GM12878 (cell line): Measurements from ENCODE around the gene ACADM. TPM values are rescaled to one million over a fixed set of nuclear protein-coding genes. Genes with fewer than 3 reads are reported as not detected.
"Not testable (repeated sequence)": the region's sequence is repeated elsewhere in the genome, so short reads cannot be mapped to it uniquely, and the experiment has no call there.

Experiments
- ATAC-seq: fragments of 200-7000 bp; cut with Tn5 transposase; 3 replicates; pipeline ENCODE4 v1.9.1; 2020; ENCODE audit warnings: mild to moderate bottlenecking, moderate library complexity
- BruUV-seq: library from RNA; stranded (reverse); fragments of 400-500 nt; replicated peaks from 2 replicates; lab custom pipeline; 2021; lab: Mats Ljungman, UMichigan
- CTCF ChIA-PET: fragments of 300-600 bp; sonication (Branson Sonifier 250); formaldehyde crosslinking; extraction: SDS; loops from one replicate; lab custom pipeline; 2021; ENCODE audit warnings: inconsistent platforms; lab: Yijun Ruan, JAX
- POLR2A ChIA-PET: fragments of 350-600 bp; formaldehyde crosslinking; extraction: SDS; loops from one replicate; lab custom pipeline; 2021; ENCODE audit warnings: inconsistent platforms; lab: Charles Lee
- RAD21 ChIA-PET: fragments of 300-600 bp; sonication (Branson Sonifier 250); formaldehyde crosslinking; loops from one replicate; lab custom pipeline; 2023; ENCODE audit warnings: antibody characterized with exemption; ENCODE audit not compliant: unreplicated experiment; lab: Charles Lee
- SMC1A ChIA-PET: fragments of 300-600 bp; sonication (Branson Sonifier 250); formaldehyde crosslinking; loops from one replicate; lab custom pipeline; 2023; ENCODE audit not compliant: unreplicated experiment, uncharacterized antibody; lab: Charles Lee
- DNase-seq: peaks from one replicate; pipeline ENCODE4 v3.0.0-alpha.2; 2011; ENCODE audit warnings: low read depth, low spot score
- FAIRE-seq: peaks from 3 replicates; lab custom pipeline; 2011; peaks lifted over from hg19 to GRCh38; lab: Jason Lieb, UNC
- H2AFZ ChIP-seq: 2 replicates; pipeline ENCODE4 v1.6.0; 2011; ENCODE audit warnings: low read depth, low read length, control low read depth; ENCODE audit not compliant: control insufficient read depth
- H3K27ac ChIP-seq: 2 replicates; pipeline ENCODE4 v1.5.1; 2011; ENCODE audit warnings: control low read depth; ENCODE audit not compliant: control insufficient read depth, insufficient read depth
- H3K27me3 ChIP-seq, 2 experiments: replicated peaks in 1 of 2; 2 replicates each; pipeline versions ENCODE4 v1.6.0 to v1.6.1; 2011; ENCODE audit warnings: low read length in 1 of 2; ENCODE audit not compliant: control insufficient read depth in 2 of 2, insufficient read depth in 2 of 2
- H3K36me3 ChIP-seq, 2 experiments: 2 replicates each; pipeline ENCODE4 v1.5.1; 2011; ENCODE audit warnings: low read length in 1 of 2; ENCODE audit not compliant: control insufficient read depth in 2 of 2, insufficient read depth in 2 of 2
- H3K4me1 ChIP-seq: 2 replicates; pipeline ENCODE4 v1.6.1; 2011; ENCODE audit warnings: mild to moderate bottlenecking, low read length, moderate library complexity, mixed read lengths; ENCODE audit not compliant: control insufficient read depth, insufficient read depth
- H3K4me2 ChIP-seq: 2 replicates; pipeline ENCODE4 v1.6.0; 2011; ENCODE audit warnings: control low read depth; ENCODE audit not compliant: control insufficient read depth, insufficient read depth
- H3K4me3 ChIP-seq: fragments of 200-600 bp; sonication (generic); 2 replicates; pipeline ENCODE4 v1.5.1; 2016
- H3K79me2 ChIP-seq: 2 replicates; pipeline ENCODE4 v1.6.0; 2011; ENCODE audit warnings: low read length; ENCODE audit not compliant: control insufficient read depth, insufficient read depth
- H3K9ac ChIP-seq: 2 replicates; pipeline ENCODE4 v1.8.0; 2011; ENCODE audit warnings: low read length, control low read depth, mixed read lengths; ENCODE audit not compliant: control insufficient read depth, insufficient read depth
- H3K9me3 ChIP-seq: replicated peaks from 3 replicates; pipeline ENCODE4 v1.5.1; 2011; ENCODE audit warnings: mild to moderate bottlenecking, low read length; ENCODE audit not compliant: control insufficient read depth, insufficient read depth
- H4K20me1 ChIP-seq: 2 replicates; pipeline ENCODE4 v1.6.0; 2011; ENCODE audit not compliant: control insufficient read depth, insufficient read depth
- BHLHE40 ChIP-seq, 2 experiments: fragments of 450-650 bp in 1 of 2; IDR thresholded peaks; 2 replicates each; pipeline ENCODE4 v1.6.1; 2011 to 2017; ENCODE audit warnings: low read depth in 2 of 2, borderline replicate concordance in 1 of 2, improper control_type of control experiment in 1 of 2, low read length in 1 of 2, mild to moderate bottlenecking in 1 of 2
- IRF5 ChIP-seq: fragments of 450-650 bp; IDR thresholded peaks from 2 replicates; pipeline ENCODE4 v1.6.1; 2017; ENCODE audit warnings: borderline replicate concordance
- NFXL1 ChIP-seq: fragments of 450-650 bp; IDR thresholded peaks from 2 replicates; pipeline ENCODE4 v1.6.1; 2017; ENCODE audit warnings: antibody characterized with exemption, mild to moderate bottlenecking, borderline replicate concordance
- NR2C1 ChIP-seq: fragments of 450-650 bp; IDR thresholded peaks from 2 replicates; pipeline ENCODE4 v1.6.1; 2017; ENCODE audit warnings: antibody characterized with exemption, mild to moderate bottlenecking, moderate library complexity
- ZNF217 ChIP-seq: fragments of 450-650 bp; IDR thresholded peaks from 2 replicates; pipeline ENCODE4 v1.6.1; 2017; ENCODE audit warnings: antibody characterized with exemption, mild to moderate bottlenecking
- ZNF274 ChIP-seq: IDR thresholded peaks from one replicate; pipeline ENCODE4 v1.8.0; 2011; ENCODE audit not compliant: insufficient read length, insufficient read depth
- WGBS: methylation state at CpG from one replicate; pipeline ENCODE4 v1.1.6; 2016; ENCODE audit warnings: low lambda C conversion rate; ENCODE audit not compliant: insufficient replicate concordance, insufficient coverage; ENCODE audit errors: missing lambda C conversion rate; 5-methylcytosine and 5-hydroxymethylcytosine counted together
- in situ Hi-C: fragments of 300-500 bp; cut with MboI; formaldehyde crosslinking; loops from 9 replicates; pipeline ENCODE4 v1.14.3; 2018; ENCODE audit warnings: mixed read lengths
- intact Hi-C: fragments of 100-400 bp; cut with micrococcal nuclease; formaldehyde crosslinking; loops from one replicate; pipeline ENCODE4 v1.14.2; 2022; ENCODE audit not compliant: unreplicated experiment
- polyA plus RNA-seq, 11 experiments: library from polyadenylated mRNA; depleted of rRNA in 4 of 11; unstranded in 6 of 11; stranded (reverse) in 5 of 11; fragments of >200 nt; fragmentation: Nextera tagmentation in 4 of 11; fragmentation: Illumina TruSeq in 1 of 11; extraction: Ambion mirVana in 4 of 11; extraction: Trizol in 1 of 11; gene quantifications; 1 replicate in 1 of 11; 2 replicates in 10 of 11; pipeline versions ENCODE4 v1.2.1 to v1.2.3, GENCODE V29; 2011 to 2016; ENCODE audit warnings: inconsistent platforms in 2 of 11, missing spikeins in 2 of 11, low read depth in 1 of 11
- total RNA-seq, 4 experiments: library from RNA; depleted of rRNA in 3 of 4; stranded (reverse); fragments of >200 nt in 3 of 4; fragmentation: Illumina TruSeq in 1 of 4; extraction: Trizol in 1 of 4; gene quantifications; 2 replicates each; pipeline versions ENCODE4 v1.2.1 to v1.2.3, GENCODE V29; 2013 to 2021

The ACADM gene
- total and polyA plus RNA-seq, 10 of the 15 experiments (the other 5 are each of a cell fraction or from before 2014, with no cell fraction given): 119 to 245 (median 204) TPM

- Histone ChIP-seq H3K36me3 (peaks cover 4 to 27% of the 10 kb centered on the region in 2 experiments), H3K27ac (no peak overlapping the region), H4K20me1 (peaks cover 3% of the 10 kb centered on the region; the same call in 1 of the 2 replicates), H2AFZ (no peak overlapping the region), H3K27me3 (no peaks in the 10 kb centered on the region), H3K9ac (no peak overlapping the region), H3K4me3 (no peak overlapping the region), H3K4me2 (no peak overlapping the region), H3K9me3 (no peaks in the 10 kb centered on the region), H3K4me1 (no peaks in the 10 kb centered on the region), H3K79me2 (peaks cover 9% of the 10 kb centered on the region)
- no TSS peak for BruUV-seq
- ATAC-seq (no peak), DNase-seq (no peak), FAIRE-seq (no peak)
- ChIA-PET CTCF (interaction anchor here (0.6 kb wide), 1 partner anchor 24 kb away, joined by 3 read pairs; no protein-coding TSS in a partner anchor), POLR2A (interaction anchor here (0.6 kb wide), 1 partner anchor 71 kb away, joined by 8 read pairs; no protein-coding TSS in a partner anchor), SMC1A (no interaction called here), RAD21 (no interaction called here)
- 88% methylated on average over 13 of the region's 13 CpGs for WGBS
- intact Hi-C loops: no loop called here
- TF ChIP-seq BHLHE40 (IDR thresholded peaks at IDR 0.05; ENCODE audit: borderline replicate concordance in 1 of 2, low read depth in 2 of 2, low read length in 1 of 2) (0 out of 4 replicates have a peak, but pooled peaks of 1 of the 2 experiments have one; percentile 16), NFXL1 (no peak), ZNF217 (no peak), ZNF274 (no peak), NR2C1 (no peak), IRF5 (no peak)
- in situ Hi-C loops: no loop called here
Measured at GRCh38 chr1:75797606-75798216, 73.2 kb downstream of the ACADM start.

- H3K27me3 ChIP-seq, H3K4me1 ChIP-seq, BruUV-seq, H3K36me3 ChIP-seq, H3K79me2 ChIP-seq, H2AFZ ChIP-seq, H3K4me2 ChIP-seq, intact Hi-C loops, H3K9ac ChIP-seq, H3K4me3 ChIP-seq, FAIRE-seq, ATAC-seq, H3K9me3 ChIP-seq, RAD21 ChIA-PET, DNase-seq, in situ Hi-C loops, H3K27ac ChIP-seq, H4K20me1 ChIP-seq, POLR2A ChIA-PET: not testable (repeated sequence)
- 100% methylated on average over 2 of the region's 2 CpGs for WGBS
- SMC1A ChIA-PET: interaction anchor here (0.9 to 2.0 kb wide), 2 partner anchors 12 to 351 kb away, joined by 3 to 6 read pairs; no protein-coding TSS in a partner anchor
- CTCF ChIA-PET: interaction anchor here (1.6 kb wide), 1 partner anchor 15 kb away, joined by 4 read pairs; no protein-coding TSS in a partner anchor
Measured at GRCh38 chr1:75801480-75801879, 77.0 kb downstream of the ACADM start.
